HepG2 (cell line): ENCODE results near the gene ZNF91. TPM values are rescaled to one million over a fixed set of nuclear protein-coding genes. Genes with fewer than 3 reads are reported as not detected.

Source experiments
- ARID3A ChIP-seq: IDR thresholded peaks from 2 replicates; pipeline ENCODE4 v1.6.1; 2012; ENCODE audit warnings: low read depth, low read length, improper control_type of control experiment
- ARNTL ChIP-seq: sonication (generic); formaldehyde crosslinking; IDR thresholded peaks from 2 replicates; pipeline ENCODE4 v1.4.0; 2020; ENCODE audit warnings: mild to moderate bottlenecking, missing genetic modification reagents
- ATF7-NPFF ChIP-seq: sonication (generic); formaldehyde crosslinking; IDR thresholded peaks from 2 replicates; pipeline ENCODE4 v1.8.1; 2023; ENCODE audit warnings: mild to moderate bottlenecking, low read depth, missing genetic modification reagents, moderate library complexity
- BRCA1 ChIP-seq: sonication (generic); formaldehyde crosslinking; IDR thresholded peaks from 2 replicates; pipeline ENCODE4 v1.4.0; 2020; ENCODE audit warnings: missing genetic modification reagents
- BRD4 ChIP-seq: sonication (generic); formaldehyde crosslinking; IDR thresholded peaks from 2 replicates; pipeline ENCODE4 v1.4.0; 2020; ENCODE audit warnings: missing genetic modification reagents
- CC2D1A ChIP-seq: sonication (generic); formaldehyde crosslinking; IDR thresholded peaks from 2 replicates; pipeline ENCODE4 v1.8.1; 2023; ENCODE audit warnings: mild to moderate bottlenecking, missing genetic modification reagents
- KIAA2018 ChIP-seq: sonication (generic); formaldehyde crosslinking; IDR thresholded peaks from 2 replicates; pipeline ENCODE4 v1.5.0; 2020; ENCODE audit warnings: mild to moderate bottlenecking, missing genetic modification reagents, borderline replicate concordance
- KLF11 ChIP-seq: IDR thresholded peaks from 2 replicates; pipeline ENCODE4 v1.6.1; 2016; ENCODE audit warnings: missing compliant biosample characterization
- PAX8 ChIP-seq: sonication (generic); formaldehyde crosslinking; IDR thresholded peaks from 2 replicates; pipeline ENCODE4 v1.8.0; 2022; ENCODE audit warnings: mild to moderate bottlenecking, missing genetic modification reagents, borderline replicate concordance
- PHF21A ChIP-seq: sonication (generic); formaldehyde crosslinking; IDR thresholded peaks from 2 replicates; pipeline ENCODE4 v1.5.0; 2020; ENCODE audit warnings: mild to moderate bottlenecking, missing genetic modification reagents
- REL ChIP-seq: sonication (generic); formaldehyde crosslinking; conservative IDR thresholded peaks from 2 replicates; pipeline ENCODE4 v1.8.0; 2022; ENCODE audit warnings: mild to moderate bottlenecking, missing genetic modification reagents, moderate library complexity
- RFX1 ChIP-seq: fragments of 450-650 bp; IDR thresholded peaks from 2 replicates; pipeline ENCODE4 v1.6.1; 2017
- SAP130 ChIP-seq: IDR thresholded peaks from 2 replicates; pipeline ENCODE4 v1.6.1; 2016; ENCODE audit warnings: low read depth
- SIX1 ChIP-seq: sonication (generic); formaldehyde crosslinking; IDR thresholded peaks from 2 replicates; pipeline ENCODE4 v1.4.0; 2020; ENCODE audit warnings: missing genetic modification reagents, borderline replicate concordance
- SOX6 ChIP-seq, 2 experiments: fragments of 450-650 bp in 1 of 2; sonication (generic) in 1 of 2; formaldehyde crosslinking in 1 of 2; IDR thresholded peaks; 2 replicates each; pipeline versions ENCODE4 v1.4.0 to v1.6.1; 2017 to 2020; ENCODE audit warnings: antibody characterized with exemption in 1 of 2, mild to moderate bottlenecking in 1 of 2, missing genetic modification reagents in 1 of 2
- ZBTB26 ChIP-seq: IDR thresholded peaks from 2 replicates; pipeline ENCODE4 v1.6.1; 2016; ENCODE audit warnings: missing compliant biosample characterization, missing genetic modification reagents, borderline replicate concordance
- ZNF224 ChIP-seq: sonication (generic); formaldehyde crosslinking; IDR thresholded peaks from 2 replicates; pipeline ENCODE4 v1.5.0; 2020; ENCODE audit warnings: mild to moderate bottlenecking, missing genetic modification reagents
- ZNF230 ChIP-seq: sonication (generic); formaldehyde crosslinking; IDR thresholded peaks from 2 replicates; pipeline ENCODE4 v1.4.0; 2020; ENCODE audit warnings: mild to moderate bottlenecking, missing genetic modification reagents
- ZNF724P ChIP-seq: sonication (generic); formaldehyde crosslinking; IDR thresholded peaks from 2 replicates; pipeline ENCODE4 v1.8.0; 2022; ENCODE audit warnings: missing genetic modification reagents, borderline replicate concordance
- ZNF792 ChIP-seq: IDR thresholded peaks from 2 replicates; pipeline ENCODE4 v1.6.1; 2016
- polyA plus RNA-seq, 8 experiments: library from polyadenylated mRNA; depleted of rRNA in 3 of 8; stranded (reverse) in 7 of 8; unstranded in 1 of 8; fragments of >200 nt; fragmentation: Illumina TruSeq in 4 of 8; extraction: Trizol in 4 of 8; gene quantifications; 2 replicates each; pipeline versions ENCODE4 v1.2.1 to v1.2.3, GENCODE V29; 2011 to 2016; ENCODE audit warnings: low read depth in 4 of 8, missing spikeins in 1 of 8, mixed read lengths in 1 of 8; ENCODE audit not compliant: insufficient read depth in 1 of 8
- total RNA-seq, 5 experiments: library from RNA; depleted of rRNA; stranded (reverse); fragments of >200 nt; fragmentation: Illumina TruSeq; extraction: Trizol; gene quantifications; 2 replicates each; pipeline ENCODE4 v1.2.3, GENCODE V29; 2016; ENCODE audit warnings: low read depth in 1 of 5

The ZNF91 gene
- total and polyA plus RNA-seq, 2 of the 13 experiments (the other 11 are each of a cell fraction or from before 2014, with no cell fraction given): 19.4 to 21.5 TPM

- no peak for TF ChIP-seq KIAA2018 (CRISPR knock-in tag)
- peak; percentile 88 for TF ChIP-seq BRD4
- TF ChIP-seq ZNF230 (CRISPR knock-in tag): peak; percentile 92; the same call in 1 of the 2 replicates
- TF ChIP-seq ZNF224 (CRISPR knock-in tag): 0 out of 2 replicates have a peak, but pooled peaks have one; percentile 48
- no peak for TF ChIP-seq ZNF792
- peak; percentile 70 for TF ChIP-seq ZBTB26 (CRISPR knock-in tag)
- TF ChIP-seq KLF11 (CRISPR knock-in tag): no peak
- peak; percentile 19; the same call in 1 of the 2 replicates for TF ChIP-seq SIX1
- peak; percentile 94; the same call in 1 of the 2 replicates for TF ChIP-seq PAX8 (CRISPR knock-in tag)
- TF ChIP-seq ARNTL (CRISPR knock-in tag): peak; percentile 52; the same call in 1 of the 2 replicates
- peak; percentile 88 for TF ChIP-seq SAP130 (CRISPR knock-in tag)
- TF ChIP-seq ZNF724P (CRISPR knock-in tag): no peak
- peak; percentile 34; the same call in 1 of the 2 replicates for TF ChIP-seq PHF21A (CRISPR knock-in tag)
- no peak for TF ChIP-seq RFX1
- TF ChIP-seq BRCA1: peak; percentile 71; the same call in 1 of the 2 replicates
- TF ChIP-seq SOX6 (IDR thresholded peaks at IDR 0.05): no peak
- TF ChIP-seq SOX6 (CRISPR knock-in tag; IDR thresholded peaks at IDR 0.05): 0 out of 2 replicates have a peak, but pooled peaks have one; percentile 20
- no peak for TF ChIP-seq ATF7-NPFF (CRISPR knock-in tag)
- no peak for TF ChIP-seq REL (CRISPR knock-in tag)
- no peak for TF ChIP-seq CC2D1A (CRISPR knock-in tag)
- peak; percentile 88 for TF ChIP-seq ARID3A
Measured at GRCh38 chr19:23395041-23395721, at the start of gene ZNF91 (continued).
